Fibroblast of mammary gland (primary cell): ENCODE measurements around the gene SSRP1.
"Not testable (repeated sequence)": the region's sequence is repeated elsewhere in the genome, so short reads cannot be mapped to it uniquely, and the experiment has no call there.

ENCODE experiments used
- DNase-seq: peaks from one replicate; pipeline ENCODE4 v3.0.0-alpha.2; 2010; ENCODE audit warnings: low read depth
- H3K4me3 ChIP-seq: 2 replicates; pipeline ENCODE4 v1.5.1; 2011; ENCODE audit warnings: low read depth, mild to moderate bottlenecking, low read length, moderate library complexity; ENCODE audit not compliant: control insufficient read depth
- CTCF ChIP-seq: conservative IDR thresholded peaks from 2 replicates; pipeline ENCODE4 v1.5.1; 2011; ENCODE audit warnings: low read depth, low read length, inconsistent platforms; ENCODE audit not compliant: control insufficient read depth, insufficient read depth

SSRP1 gene

GRCh38 chr11:57368845-57369232, 33.1 kb upstream of the SSRP1 start:
- H3K4me3 ChIP-seq = no peak overlapping the region
- DNase-seq = no peak
- no peak for TF ChIP-seq CTCF

GRCh38 chr11:57368106-57368844, 32.6 kb upstream of the SSRP1 start:
- H3K4me3 ChIP-seq = no peak overlapping the region
- no peak for TF ChIP-seq CTCF
- no peak for DNase-seq

- H3K4me3 ChIP-seq = no peak overlapping the region
- no peak for TF ChIP-seq CTCF
- DNase-seq = no peak
Observed at GRCh38 chr11:57364851-57365660, 29.4 kb upstream of the SSRP1 start.

- no peak overlapping the region for H3K4me3 ChIP-seq
- no peak for TF ChIP-seq CTCF
- DNase-seq = no peak
Observed at GRCh38 chr11:57363131-57364080, 27.7 kb upstream of the SSRP1 start.

- H3K4me3 ChIP-seq = no peak overlapping the region
- no peak for DNase-seq
- no peak for TF ChIP-seq CTCF
Observed at GRCh38 chr11:57361926-57362325, 26.2 kb upstream of the SSRP1 start.

- not testable (repeated sequence) for H3K4me3 ChIP-seq, DNase-seq
Observed at GRCh38 chr11:57361420-57361819, 25.7 kb upstream of the SSRP1 start.
